ENCODE results near the gene TPM4.
A peak's percentile ranks its signal among the peaks of the same experiment; 100 is the strongest.

TPM4 gene

GRCh38 chr19:16133818-16134217, 57.5 kb downstream of the TPM4 start:
- DNase-seq = no peak

DNA sequence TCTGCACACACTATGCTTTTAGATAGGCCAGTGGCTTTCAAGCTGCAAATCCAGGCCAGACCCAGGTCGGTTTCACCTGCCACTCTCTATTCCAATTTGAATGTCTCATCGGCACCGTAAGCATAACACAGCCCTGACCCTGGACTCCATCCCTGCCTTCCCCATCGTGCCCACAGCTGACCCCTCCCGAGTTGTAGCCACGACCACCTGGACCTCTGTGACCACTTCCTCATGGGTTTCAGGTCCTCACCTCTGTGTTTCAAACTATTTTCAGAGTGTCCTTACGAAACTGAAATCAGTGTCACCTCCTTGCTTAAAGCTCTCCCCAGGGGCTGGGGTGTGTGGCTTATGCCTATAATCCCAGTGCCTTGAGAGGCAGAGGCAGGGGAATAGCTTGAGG, 58.2 kb downstream of the TPM4 start:
- DNase-seq = no peak

DNA sequence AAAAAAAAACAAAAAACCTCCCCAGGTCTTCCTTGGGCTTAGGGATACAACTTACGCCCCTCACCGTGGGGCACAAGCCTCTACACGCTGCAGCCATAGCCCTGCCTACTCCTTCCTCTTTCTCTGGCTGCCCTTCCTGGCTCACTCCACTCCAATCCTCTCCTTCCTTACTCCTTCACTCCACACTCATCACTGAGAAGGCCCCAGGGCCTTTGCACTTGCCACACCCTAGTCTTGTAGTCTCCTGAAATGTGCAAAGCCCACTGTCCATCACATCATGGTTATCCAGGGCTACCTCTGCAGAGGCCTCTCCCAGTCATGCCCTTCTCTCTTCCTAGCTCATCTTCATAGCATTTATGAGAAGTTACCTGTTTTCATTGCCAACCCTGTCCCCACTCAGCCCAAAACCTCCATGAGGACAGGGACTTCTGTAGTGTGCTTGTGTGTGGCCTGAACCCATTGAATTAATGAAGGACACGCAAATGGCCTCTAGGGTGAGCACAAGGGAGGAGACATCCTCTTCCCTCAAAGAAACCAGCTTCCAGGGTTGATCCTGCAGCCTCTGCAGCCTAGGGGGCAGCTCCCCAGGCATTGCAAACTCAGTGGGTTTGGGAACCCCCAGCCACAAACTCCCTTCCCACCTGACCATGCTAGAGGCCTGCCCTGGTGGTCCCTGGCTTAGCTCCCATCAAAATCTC, 59.3 kb downstream of the TPM4 start:
- DNase-seq = no peak

GRCh38 chr19:16136185-16136999, 60.1 kb downstream of the TPM4 start:
- DNase-seq = no peak

DNA sequence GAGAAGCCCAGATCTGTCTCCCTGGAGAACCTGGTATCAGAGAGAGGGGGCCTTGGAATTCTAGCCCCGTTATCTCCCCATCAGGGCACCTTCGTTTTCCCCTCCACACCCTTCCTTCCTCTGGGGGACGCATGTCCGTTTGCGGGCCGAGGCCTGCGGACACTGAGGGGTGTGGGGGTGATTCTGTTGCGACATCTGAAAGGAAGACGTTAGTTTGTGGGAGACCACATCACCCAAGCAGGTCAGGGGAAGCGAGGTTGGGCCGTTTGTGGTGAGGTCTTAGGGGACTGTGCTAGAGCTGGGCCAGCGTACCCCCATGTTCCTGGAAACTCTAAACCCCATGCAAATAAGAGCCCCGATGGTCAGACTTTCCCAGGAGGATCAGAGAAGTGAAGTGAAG, 63.5 kb downstream of the TPM4 start:
- DNase-seq = no peak

GRCh38 chr19:16141043-16141442, 64.7 kb downstream of the TPM4 start:
- DNase-seq = no peak

- DNase-seq = no peak
Observed at GRCh38 chr19:16142032-16142580, 65.8 kb downstream of the TPM4 start.

DNA sequence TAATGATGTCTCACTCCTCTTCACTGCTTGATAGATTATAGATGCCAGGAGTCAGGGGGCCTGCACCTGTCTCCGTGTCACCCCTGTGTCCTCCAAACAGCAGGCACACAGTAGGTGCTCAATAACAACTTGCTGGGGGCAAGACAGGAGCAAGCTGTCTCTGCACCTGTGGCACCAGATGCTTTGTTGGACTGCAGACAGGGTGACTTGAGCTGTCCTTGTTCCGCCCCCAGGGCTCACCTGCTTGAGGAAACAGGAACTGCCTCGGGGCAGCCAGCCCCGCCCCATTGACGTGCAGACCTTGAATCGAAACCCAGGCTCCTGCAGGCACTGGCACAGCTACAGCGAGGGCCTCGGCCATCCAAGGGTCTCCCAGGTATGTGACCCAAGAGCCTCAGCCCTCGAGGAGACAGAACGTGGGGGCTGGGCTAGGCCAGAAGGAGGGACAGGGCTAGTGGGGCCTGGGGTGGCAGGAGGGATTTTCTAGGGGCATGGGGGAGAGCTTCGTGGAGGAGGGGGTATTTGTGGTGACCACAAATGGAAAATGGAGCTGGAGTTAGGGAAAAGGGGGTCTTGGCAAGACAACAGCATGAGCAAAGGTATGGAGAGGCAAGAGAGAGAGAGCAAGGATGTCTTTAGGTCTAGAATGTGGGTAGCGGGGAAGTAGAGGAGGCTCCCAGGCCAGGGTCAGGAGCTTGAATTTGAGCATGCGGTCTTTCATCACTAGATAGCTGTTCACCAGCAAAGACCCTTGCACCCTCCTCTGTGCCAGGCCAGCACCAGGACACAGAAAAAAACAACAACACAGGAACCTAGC, 67.3 kb downstream of the TPM4 start, which contains the start of gene HSH2D:
HSH2D (plus strand) TSS at position 287 of the 817 bp plus-strand sequence. CDS start 5,066 bp downstream, outside the sequence.
- peak; percentile 79 for DNase-seq

DNA sequence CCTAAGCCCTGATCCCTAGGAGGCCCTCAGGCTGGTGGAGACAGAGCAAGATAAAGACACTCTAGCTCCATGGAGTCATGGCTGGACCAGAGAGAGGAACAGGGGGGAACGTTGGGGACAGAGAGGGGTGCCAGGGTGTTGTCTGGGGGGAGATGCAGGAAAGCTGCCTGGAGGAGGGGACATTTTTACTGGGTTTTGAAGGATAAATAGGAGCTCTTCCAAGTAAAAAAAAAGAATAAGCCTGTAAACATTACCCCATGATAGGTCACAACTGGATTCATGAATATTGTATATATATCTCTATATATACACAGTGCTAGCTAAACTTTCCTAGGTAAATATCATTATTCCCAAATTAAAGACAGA, 67.9 kb downstream of the TPM4 start:
- DNase-seq = no peak

DNA sequence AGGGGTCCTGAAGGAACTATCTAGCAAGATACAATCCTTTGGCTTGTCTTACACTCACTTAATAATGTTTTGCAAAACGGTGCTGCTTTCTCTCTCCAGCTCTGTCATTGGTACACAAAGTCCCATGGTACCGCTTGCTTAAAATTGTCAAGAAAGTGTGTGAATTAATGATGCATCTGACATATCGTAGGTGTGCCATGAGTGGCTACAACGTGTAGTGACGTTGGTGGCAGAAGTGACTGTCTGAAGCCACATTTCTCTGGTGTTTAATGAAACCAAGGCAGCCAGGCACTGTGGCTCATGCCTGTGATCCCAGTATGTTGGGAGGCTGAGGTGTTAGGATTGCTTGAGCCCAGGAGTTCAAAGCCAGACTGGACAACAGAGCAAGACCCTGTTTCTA, 69.8 kb downstream of the TPM4 start:
- no peak for DNase-seq

DNA sequence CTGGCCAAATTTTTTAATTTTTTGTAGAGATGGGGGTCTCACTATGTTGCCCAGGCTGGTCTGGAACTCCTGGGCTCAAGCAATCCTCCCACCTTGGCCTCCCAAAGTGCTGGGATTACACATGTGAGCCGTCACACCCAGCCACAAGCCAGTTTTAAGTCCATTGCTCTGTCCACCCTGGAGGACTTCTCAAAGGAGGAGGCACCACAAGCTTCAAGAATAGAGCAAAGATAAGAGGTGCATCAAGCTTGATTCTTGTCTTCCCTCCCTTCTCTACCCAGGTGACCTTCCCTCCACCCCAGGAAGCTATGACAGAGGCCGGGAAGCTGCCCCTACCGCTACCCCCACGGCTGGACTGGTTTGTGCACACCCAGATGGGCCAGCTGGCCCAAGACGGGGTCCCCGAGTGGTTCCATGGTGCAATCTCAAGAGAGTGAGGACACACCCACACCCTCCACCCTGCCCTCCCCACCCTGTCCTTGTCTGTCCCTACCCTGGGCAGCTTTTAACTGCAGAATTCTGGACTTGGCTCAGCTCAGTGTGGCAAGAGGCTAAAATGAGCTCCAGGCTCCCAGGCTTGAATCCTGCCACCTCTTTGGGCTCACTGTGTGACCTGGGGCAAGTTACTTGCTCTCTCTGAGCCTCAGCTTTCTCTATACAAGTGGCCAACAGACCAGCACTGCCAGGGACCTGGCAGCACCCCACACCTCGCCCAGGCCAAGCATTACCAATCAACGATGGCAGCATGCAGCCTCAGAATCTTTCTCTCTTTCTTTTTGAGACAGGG, 72.3 kb downstream of the TPM4 start:
- no peak for DNase-seq

Data from activated CD4-positive, alpha-beta T cell treated with anti-CD3 and anti-CD28 coated beads, Interleukin-2, amount 50 U/mL, for 1 hour (primary cell).